ENCODE data around the gene RBM10. TPM values are rescaled to one million over a fixed set of nuclear protein-coding genes. Genes with fewer than 3 reads are reported as not detected.
A peak's percentile ranks its signal among the peaks of the same experiment; 100 is the strongest.

RBM10 gene
- total RNA-seq, 2 experiments from 2014 or later: 44.9 to 45.6 TPM

DNA sequence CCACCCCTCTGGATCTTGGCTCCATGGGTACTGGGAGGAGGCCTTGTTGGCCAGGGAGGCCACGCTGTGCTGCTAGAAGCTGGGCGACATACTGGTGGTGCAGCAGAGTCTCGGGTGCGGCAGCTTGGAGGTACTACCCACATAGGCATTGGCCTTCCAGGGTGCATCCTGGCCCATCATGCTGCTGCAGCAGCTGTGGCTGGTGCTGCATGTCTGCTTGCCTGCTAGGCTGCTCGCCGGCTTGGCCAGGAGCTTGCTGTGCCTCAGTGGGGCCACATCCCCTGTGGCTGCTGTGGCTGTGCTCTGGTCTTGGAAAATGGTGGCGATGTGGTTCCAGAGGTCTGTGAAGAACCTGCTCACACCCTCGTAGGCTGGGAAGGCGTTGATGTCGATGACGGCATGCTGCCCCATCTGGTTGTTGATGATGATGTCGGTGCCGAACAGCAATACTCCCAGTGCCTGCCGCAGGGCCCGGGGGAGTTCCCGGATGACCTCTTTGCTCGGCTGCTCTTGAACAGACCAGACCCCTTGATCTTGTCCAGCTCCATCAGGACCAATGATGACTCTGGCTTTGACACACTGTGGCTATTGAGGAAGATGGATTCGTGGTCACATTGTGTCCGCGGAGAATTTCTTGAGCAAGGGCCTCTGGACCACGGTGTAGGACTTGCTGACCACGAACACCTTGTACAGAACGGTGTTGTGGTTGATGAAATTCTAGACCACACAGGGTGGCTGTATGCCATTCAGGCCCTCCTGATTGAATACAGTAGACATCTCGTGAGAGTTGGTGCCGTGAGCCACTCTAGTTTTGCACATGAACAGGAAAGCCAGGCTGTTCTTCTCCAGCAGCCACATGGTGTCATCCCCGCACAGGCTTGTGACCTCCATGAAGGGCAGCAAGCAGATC lies 11.8 kb downstream of the RBM10 start:
- Histone ChIP-seq H2AFZ (ENCODE audit: low read length) (no peak overlapping the region), H3K79me2 (ENCODE audit: insufficient read depth, low read depth, low read length) (peaks cover 60% of the 10 kb centered on the region), H3K27ac (ENCODE audit: low read depth, low read length, poor library complexity, severe bottlenecking) (no peak overlapping the region), H3K4me1 (ENCODE audit: insufficient read depth, low read length, poor library complexity, severe bottlenecking) (no peaks in the 10 kb centered on the region), H3K4me2 (ENCODE audit: low read length) (no peak overlapping the region), H3K36me3 (ENCODE audit: insufficient read depth, low read length) (peaks cover 70% of the 10 kb centered on the region), H3K9me3 (ENCODE audit: low read length) (no peaks in the 10 kb centered on the region), H3K9me2 (ENCODE audit: insufficient read depth, low read length) (no peaks in the 10 kb centered on the region), H4K20me1 (ENCODE audit: insufficient read depth, low read length) (no peaks in the 10 kb centered on the region), H3K4me3 (ENCODE audit: low read depth, low read length, poor library complexity, severe bottlenecking) (no peak overlapping the region)
- BruUV-seq (replicated peaks): no TSS peak
- no peak for DNase-seq (ENCODE audit: low spot score)
- ChIA-PET POLR2A (interaction anchor here (2.0 kb wide), 1 partner anchor 12 kb away, joined by 5 read pairs; the partner anchor contains the start of genes NDUFB11 and RBM10), CTCF (ENCODE audit: unreplicated experiment) (no interaction called here)
- TF ChIP-seq EZH2phosphoT487 (IDR thresholded peaks at IDR 0.05; ENCODE audit: borderline replicate concordance, low read depth, low read length): no peak
- TF ChIP-seq, protein P1, sequence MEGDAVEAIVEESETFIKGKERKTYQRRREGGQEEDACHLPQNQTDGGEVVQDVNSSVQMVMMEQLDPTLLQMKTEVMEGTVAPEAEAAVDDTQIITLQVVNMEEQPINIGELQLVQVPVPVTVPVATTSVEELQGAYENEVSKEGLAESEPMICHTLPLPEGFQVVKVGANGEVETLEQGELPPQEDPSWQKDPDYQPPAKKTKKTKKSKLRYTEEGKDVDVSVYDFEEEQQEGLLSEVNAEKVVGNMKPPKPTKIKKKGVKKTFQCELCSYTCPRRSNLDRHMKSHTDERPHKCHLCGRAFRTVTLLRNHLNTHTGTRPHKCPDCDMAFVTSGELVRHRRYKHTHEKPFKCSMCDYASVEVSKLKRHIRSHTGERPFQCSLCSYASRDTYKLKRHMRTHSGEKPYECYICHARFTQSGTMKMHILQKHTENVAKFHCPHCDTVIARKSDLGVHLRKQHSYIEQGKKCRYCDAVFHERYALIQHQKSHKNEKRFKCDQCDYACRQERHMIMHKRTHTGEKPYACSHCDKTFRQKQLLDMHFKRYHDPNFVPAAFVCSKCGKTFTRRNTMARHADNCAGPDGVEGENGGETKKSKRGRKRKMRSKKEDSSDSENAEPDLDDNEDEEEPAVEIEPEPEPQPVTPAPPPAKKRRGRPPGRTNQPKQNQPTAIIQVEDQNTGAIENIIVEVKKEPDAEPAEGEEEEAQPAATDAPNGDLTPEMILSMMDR (conservative IDR thresholded peaks at IDR 0.05; ENCODE audit: low read length): no peak
- intact Hi-C loops (cut with micrococcal nuclease; ENCODE audit: unreplicated experiment): no loop called here

DNA sequence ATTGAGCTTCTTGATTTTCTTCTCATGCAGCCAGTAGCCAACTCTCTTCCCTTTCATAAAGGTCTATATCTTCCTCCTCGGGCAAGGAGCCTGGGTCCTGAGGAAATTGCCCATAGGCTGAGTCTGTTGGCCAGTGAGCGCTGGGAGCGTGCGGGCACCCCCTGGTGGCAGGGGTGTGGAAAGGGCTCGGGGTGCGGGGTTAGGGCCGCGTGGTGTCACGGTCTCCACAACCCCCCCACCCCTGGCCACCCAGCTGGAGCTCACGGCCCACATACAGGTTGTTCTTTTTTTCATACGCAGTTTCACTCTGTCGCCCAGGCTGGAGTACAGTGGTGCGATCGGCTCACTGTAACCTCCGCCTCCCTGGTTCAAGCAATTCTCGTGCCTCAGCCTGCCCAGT lies 13.1 kb downstream of the RBM10 start:
- CTCF ChIA-PET (ENCODE audit: unreplicated experiment): no interaction called here
- Histone ChIP-seq H3K9me2 (ENCODE audit: insufficient read depth, low read length) (no peaks in the 10 kb centered on the region), H3K4me2 (ENCODE audit: low read length) (no peak overlapping the region), H3K79me2 (ENCODE audit: insufficient read depth, low read depth, low read length) (peaks cover 55% of the 10 kb centered on the region), H3K27ac (ENCODE audit: low read depth, low read length, poor library complexity, severe bottlenecking) (no peak overlapping the region), H2AFZ (ENCODE audit: low read length) (no peak overlapping the region), H4K20me1 (ENCODE audit: insufficient read depth, low read length) (no peaks in the 10 kb centered on the region), H3K4me1 (ENCODE audit: insufficient read depth, low read length, poor library complexity, severe bottlenecking) (no peaks in the 10 kb centered on the region), H3K36me3 (ENCODE audit: insufficient read depth, low read length) (peaks cover 76% of the 10 kb centered on the region), H3K9me3 (ENCODE audit: low read length) (no peaks in the 10 kb centered on the region), H3K4me3 (ENCODE audit: low read depth, low read length, poor library complexity, severe bottlenecking) (no peak overlapping the region)
- DNase-seq (ENCODE audit: low spot score): no peak
- POLR2A ChIA-PET: interaction anchor here (0.6 to 2.0 kb wide), 2 partner anchors 13 to 28 kb away, joined by 3 to 5 read pairs; partner anchors contain the start of genes NDUFB11 and RBM10
- BruUV-seq (replicated peaks): no TSS peak
- TF ChIP-seq, protein P1 (conservative IDR thresholded peaks at IDR 0.05; ENCODE audit: low read length): 0 out of 2 replicates have a peak, but pooled peaks have one; percentile 14
- TF ChIP-seq EZH2phosphoT487 (IDR thresholded peaks at IDR 0.05; ENCODE audit: borderline replicate concordance, low read depth, low read length): no peak
- intact Hi-C loops (cut with micrococcal nuclease; ENCODE audit: unreplicated experiment): no loop called here

DNA sequence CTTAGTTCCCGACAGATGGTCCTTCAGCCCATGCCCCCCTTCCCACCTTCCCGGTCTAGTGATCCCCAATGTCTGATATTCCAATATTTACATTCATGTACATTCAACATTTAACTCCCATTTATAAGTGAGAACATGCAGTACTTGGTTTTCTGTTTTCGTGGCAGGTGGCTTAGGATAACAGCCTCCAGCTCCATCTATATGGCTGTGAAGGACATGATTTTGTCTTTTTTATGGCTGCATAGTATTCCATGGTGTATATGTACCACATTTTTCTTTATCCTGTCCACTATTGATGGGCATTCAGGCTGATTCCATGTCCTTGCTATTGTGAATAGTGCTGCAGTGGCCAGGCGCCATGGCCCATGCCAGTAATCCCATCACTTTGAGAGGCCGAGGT lies 13.8 kb downstream of the RBM10 start:
- Histone ChIP-seq H4K20me1 (ENCODE audit: insufficient read depth, low read length) (no peaks in the 10 kb centered on the region), H3K36me3 (ENCODE audit: insufficient read depth, low read length) (peaks cover 75% of the 10 kb centered on the region), H3K79me2 (ENCODE audit: insufficient read depth, low read depth, low read length) (peaks cover 51% of the 10 kb centered on the region), H3K27ac (ENCODE audit: low read depth, low read length, poor library complexity, severe bottlenecking) (no peak overlapping the region), H3K9me2 (ENCODE audit: insufficient read depth, low read length) (no peaks in the 10 kb centered on the region), H2AFZ (ENCODE audit: low read length) (no peak overlapping the region), H3K4me1 (ENCODE audit: insufficient read depth, low read length, poor library complexity, severe bottlenecking) (no peaks in the 10 kb centered on the region), H3K9me3 (ENCODE audit: low read length) (no peaks in the 10 kb centered on the region), H3K4me2 (ENCODE audit: low read length) (no peak overlapping the region), H3K4me3 (ENCODE audit: low read depth, low read length, poor library complexity, severe bottlenecking) (no peak overlapping the region)
- POLR2A ChIA-PET: interaction anchor here (0.6 kb wide), 1 partner anchor 18 kb away, joined by 3 read pairs; no protein-coding TSS in a partner anchor
- TF ChIP-seq EZH2phosphoT487 (IDR thresholded peaks at IDR 0.05; ENCODE audit: borderline replicate concordance, low read depth, low read length): no peak
- TF ChIP-seq, protein P1 (conservative IDR thresholded peaks at IDR 0.05; ENCODE audit: low read length): no peak
- no TSS peak for BruUV-seq (replicated peaks)
- intact Hi-C loops (cut with micrococcal nuclease; ENCODE audit: unreplicated experiment): no loop called here
- no peak for DNase-seq (ENCODE audit: low spot score)
- CTCF ChIA-PET (ENCODE audit: unreplicated experiment): no interaction called here
